Osteoblast (primary cell): ENCODE results near the gene ZNHIT1. TPM values are rescaled to one million over a fixed set of nuclear protein-coding genes. Genes with fewer than 3 reads are reported as not detected.
"Not testable (repeated sequence)": the region's sequence is repeated elsewhere in the genome, so short reads cannot be mapped to it uniquely, and the experiment has no call there.

Experiments
- DNase-seq: peaks from one replicate; pipeline ENCODE4 v3.0.0; 2011; ENCODE audit warnings: low spot score, mixed read lengths; ENCODE audit not compliant: insufficient read length; ENCODE audit errors: missing footprints
- H2AFZ ChIP-seq: 2 replicates; pipeline ENCODE4 v1.6.0; 2011; ENCODE audit warnings: mild to moderate bottlenecking, low read length
- H3K27ac ChIP-seq: 2 replicates; pipeline ENCODE4 v1.5.1; 2011; ENCODE audit warnings: mild to moderate bottlenecking, low read depth, low read length, moderate library complexity
- H3K27me3 ChIP-seq: 2 replicates; pipeline ENCODE4 v1.6.0; 2012; ENCODE audit warnings: mild to moderate bottlenecking, control low read depth, inconsistent platforms, low read length, moderate library complexity; ENCODE audit not compliant: insufficient read depth
- H3K36me3 ChIP-seq: 2 replicates; pipeline ENCODE4 v1.5.1; 2011; ENCODE audit warnings: mild to moderate bottlenecking, low read length, control low read depth, moderate library complexity; ENCODE audit not compliant: insufficient read depth
- H3K4me1 ChIP-seq: 2 replicates; pipeline ENCODE4 v1.5.1; 2011; ENCODE audit warnings: mild to moderate bottlenecking, low read length, control low read depth, moderate library complexity; ENCODE audit not compliant: insufficient read depth
- H3K4me2 ChIP-seq: 2 replicates; pipeline ENCODE4 v1.6.0; 2011; ENCODE audit warnings: mild to moderate bottlenecking, low read length; ENCODE audit not compliant: insufficient read depth
- H3K4me3 ChIP-seq: fragments of 200-600 bp; sonication (generic); 3 replicates; pipeline ENCODE4 v1.5.1; 2012; ENCODE audit warnings: mild to moderate bottlenecking, low read length, inconsistent platforms; ENCODE audit not compliant: insufficient read depth
- H3K79me2 ChIP-seq: 2 replicates; pipeline ENCODE4 v1.6.0; 2012; ENCODE audit warnings: mild to moderate bottlenecking, low read length, control low read depth, inconsistent platforms; ENCODE audit not compliant: insufficient read depth
- H3K9me3 ChIP-seq: 2 replicates; pipeline ENCODE4 v1.5.1; 2011; ENCODE audit warnings: low read depth, low read length, control low read depth
- H4K20me1 ChIP-seq: 2 replicates; pipeline ENCODE4 v1.6.0; 2012; ENCODE audit warnings: mild to moderate bottlenecking, low read length, control low read depth; ENCODE audit not compliant: insufficient read depth
- CTCF ChIP-seq: IDR thresholded peaks from 2 replicates; pipeline ENCODE4 v1.5.1; 2011; ENCODE audit warnings: mild to moderate bottlenecking, low read depth, low read length, moderate library complexity; ENCODE audit errors: extremely low read depth
- total RNA-seq: library from RNA; depleted of rRNA; stranded (reverse); fragments of >200 nt; gene quantifications from 2 replicates; pipeline ENCODE4 v1.2.3, GENCODE V29; 2012

ZNHIT1 gene
- total RNA-seq, 1 donor, result 64.4 TPM

GRCh38 chr7:101245147-101245668, 27.2 kb downstream of the ZNHIT1 start:
- no peak for DNase-seq
- no peak for TF ChIP-seq CTCF
- Histone ChIP-seq H3K4me1 (peaks cover 12% of the 10 kb centered on the region), H3K79me2 (peaks cover 75% of the 10 kb centered on the region), H3K4me3 (peak overlapping the region; percentile 99), H3K27ac (peak overlapping the region; percentile 87), H3K27me3 (no peaks in the 10 kb centered on the region), H2AFZ (peak overlapping the region; percentile 99), H3K4me2 (peak overlapping the region; percentile 99), H3K36me3 (peaks cover 26% of the 10 kb centered on the region), H3K9me3 (no peaks in the 10 kb centered on the region), H4K20me1 (peaks cover 19% of the 10 kb centered on the region)

- Histone ChIP-seq H3K4me3 (no peak overlapping the region), H3K9me3 (no peaks in the 10 kb centered on the region)
Observed at GRCh38 chr7:101248276-101248675, 30.3 kb downstream of the ZNHIT1 start.

DNA sequence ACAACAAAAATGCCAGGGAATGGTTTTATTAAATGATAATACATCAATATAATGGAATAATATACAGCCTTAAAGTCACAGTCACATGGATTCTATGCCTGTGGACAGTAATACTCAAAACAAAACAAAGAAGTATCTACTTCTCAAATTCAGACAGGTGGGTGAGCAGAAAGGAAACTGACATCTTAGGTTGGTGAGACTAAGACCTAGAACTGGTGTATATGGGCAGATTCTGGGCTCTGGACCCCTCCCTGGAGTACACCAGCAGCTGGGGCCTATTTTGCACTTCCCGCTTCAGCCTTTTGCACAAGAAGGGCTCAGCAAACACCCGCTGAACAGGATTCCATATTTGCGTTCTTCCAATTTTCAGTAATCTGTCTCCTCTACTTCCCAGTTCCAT, 32.4 kb downstream of the ZNHIT1 start:
- Histone ChIP-seq H3K27me3 (no peaks in the 10 kb centered on the region), H3K4me3 (no peak overlapping the region), H3K4me2 (no peak overlapping the region), H3K79me2 (peaks cover 56% of the 10 kb centered on the region), H3K9me3 (no peaks in the 10 kb centered on the region), H2AFZ (no peak overlapping the region), H3K36me3 (peaks cover 15% of the 10 kb centered on the region), H3K4me1 (peaks cover 13% of the 10 kb centered on the region), H3K27ac (no peak overlapping the region), H4K20me1 (peaks cover 5% of the 10 kb centered on the region)
- DNase-seq, result peak; percentile 9
- TF ChIP-seq CTCF, result no peak

More at GRCh38 chr7:101248276-101248675, 30.3 kb downstream of the ZNHIT1 start:
- no peak for DNase-seq
- no peak overlapping the region for H3K27ac ChIP-seq
- TF ChIP-seq CTCF, result no peak
- H3K27me3 ChIP-seq, result no peaks in the 10 kb centered on the region
- H3K36me3 ChIP-seq, result peaks cover 15% of the 10 kb centered on the region
- peaks cover 12% of the 10 kb centered on the region for H4K20me1 ChIP-seq
- H2AFZ ChIP-seq, result no peak overlapping the region
- no peak overlapping the region for H3K4me2 ChIP-seq
- H3K79me2 ChIP-seq, result peaks cover 71% of the 10 kb centered on the region
- H3K4me1 ChIP-seq, result peaks cover 22% of the 10 kb centered on the region

DNA sequence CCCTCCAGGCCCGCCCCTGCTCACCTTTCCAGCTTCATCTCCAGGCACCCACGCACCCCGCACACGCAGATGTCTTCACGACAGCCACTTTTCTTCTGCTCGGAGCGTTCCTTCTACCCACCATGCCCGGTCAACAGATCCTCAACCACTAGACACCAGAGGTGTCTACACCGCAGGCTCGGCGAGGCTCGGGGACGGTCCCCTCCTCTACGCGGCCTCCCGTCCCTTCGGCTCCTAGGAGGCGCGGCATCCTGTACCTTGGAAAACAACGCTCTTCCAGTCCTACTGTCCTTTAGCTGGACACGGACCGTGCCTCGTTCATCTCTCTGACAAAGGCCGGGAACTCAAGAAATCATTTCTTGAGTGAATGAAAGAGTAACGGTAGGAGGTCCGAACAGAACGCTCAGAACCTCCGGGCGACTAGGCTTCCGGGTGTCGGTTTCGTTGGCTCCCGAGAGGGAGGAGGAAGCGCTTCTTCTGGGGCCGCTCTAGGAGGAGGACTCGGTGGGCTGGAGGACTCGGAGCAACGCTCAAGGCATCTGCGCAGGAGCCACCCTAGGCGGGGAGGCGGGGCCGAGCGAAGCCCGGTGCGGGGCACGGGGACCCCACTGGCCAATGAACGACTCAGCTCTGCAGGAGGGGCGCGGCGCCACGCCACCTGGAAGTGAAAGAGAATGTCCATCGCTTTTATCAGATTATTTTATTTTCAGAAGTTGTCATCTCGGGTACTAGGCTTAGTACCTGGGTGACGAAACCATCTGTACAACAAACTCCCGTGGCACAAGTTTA, 34.1 kb downstream of the ZNHIT1 start:
- Histone ChIP-seq H3K4me3 (peak overlapping the region; percentile 91), H3K4me2 (peak overlapping the region; percentile 93), H3K36me3 (peaks cover 10% of the 10 kb centered on the region), H3K27me3 (no peaks in the 10 kb centered on the region), H3K27ac (peak overlapping the region; percentile 86), H3K4me1 (peaks cover 11% of the 10 kb centered on the region), H3K79me2 (peaks cover 41% of the 10 kb centered on the region), H2AFZ (peak overlapping the region; percentile 99), H4K20me1 (peaks cover 5% of the 10 kb centered on the region), H3K9me3 (no peaks in the 10 kb centered on the region)
- DNase-seq, result peak; percentile 98
- no peak for TF ChIP-seq CTCF

DNA sequence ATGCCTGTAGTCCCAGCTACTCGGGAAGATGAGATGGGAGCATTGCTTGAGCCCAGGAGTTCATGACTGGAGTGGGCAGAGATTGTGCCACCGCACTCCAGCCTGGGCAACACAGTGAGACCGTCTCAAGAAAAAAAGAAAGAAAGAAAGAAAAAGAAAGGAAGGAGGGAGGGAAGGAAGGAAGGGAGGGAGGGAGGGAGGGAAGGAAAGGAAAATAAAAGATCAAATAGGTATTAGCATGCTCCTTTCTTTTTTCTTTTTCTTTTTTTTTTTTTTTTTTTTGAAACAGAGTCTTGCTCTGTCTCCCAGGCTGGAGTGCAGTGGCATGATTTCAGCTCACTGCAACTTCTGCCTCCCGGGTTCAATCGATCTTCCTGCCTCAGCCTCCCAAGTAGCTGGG, 35.2 kb downstream of the ZNHIT1 start:
- H3K4me2 ChIP-seq, H3K9me3 ChIP-seq, H4K20me1 ChIP-seq, H3K27ac ChIP-seq, H3K36me3 ChIP-seq, H3K4me3 ChIP-seq, H2AFZ ChIP-seq, DNase-seq, H3K27me3 ChIP-seq: not testable (repeated sequence)
- peaks cover 11% of the 10 kb centered on the region for H3K4me1 ChIP-seq
- peaks cover 34% of the 10 kb centered on the region for H3K79me2 ChIP-seq
